ENCODE measurements around the gene ZNF414. TPM values are rescaled to one million over a fixed set of nuclear protein-coding genes. Genes with fewer than 3 reads are reported as not detected.

ZNF414 gene
- total and polyA plus RNA-seq, 2 of the 4 experiments (the other 2 are of a cell fraction), result 3.2 to 14.2 TPM

- Histone ChIP-seq H3K18ac (ENCODE audit: low read depth, low read length) (no peak overlapping the region), H3K56ac (ENCODE audit: extremely low read depth, insufficient read depth, low read length) (no peak overlapping the region), H3K9me3 (ENCODE audit: control insufficient read depth, insufficient read depth, low read length) (no peaks in the 10 kb centered on the region), H3K4me1 (ENCODE audit: control insufficient read depth, insufficient read depth, low read length) (peaks cover 4% of the 10 kb centered on the region), H3K4me3 (ENCODE audit: insufficient read depth, low read depth, low read length) (no peak overlapping the region), H2BK120ac (ENCODE audit: low read depth, low read length) (no peak overlapping the region), H2AK5ac (ENCODE audit: low read depth, low read length) (no peak overlapping the region), H2BK5ac (ENCODE audit: low read depth, low read length, poor library complexity, severe bottlenecking) (no peak overlapping the region), H3K4ac (ENCODE audit: low read depth, low read length) (no peak overlapping the region), H2AK9ac (replicated peaks; ENCODE audit: low read depth, low read length, poor library complexity) (no peak overlapping the region), H3K9ac (ENCODE audit: low read depth, low read length) (no peak overlapping the region), H3K9me1 (ENCODE audit: insufficient read depth, low read length) (peaks cover 5% of the 10 kb centered on the region), H3K79me1 (ENCODE audit: low read depth in 1 of 2, low read length in 2 of 2) (no peaks in the 10 kb centered on the region), H4K5ac (ENCODE audit: low read depth, low read length) (no peak overlapping the region), H3K23ac (ENCODE audit: low read depth, low read length) (no peak overlapping the region), H3K4me2 (ENCODE audit: low read depth, low read length) (no peak overlapping the region), H2BK15ac (ENCODE audit: low read depth, low read length) (no peak overlapping the region), H2AFZ (replicated peaks; ENCODE audit: low read length, poor library complexity) (no peak overlapping the region), H3K14ac (replicated peaks; ENCODE audit: low read depth, low read length) (no peak overlapping the region), H4K20me1 (ENCODE audit: insufficient read depth, low read length) (no peaks in the 10 kb centered on the region), H4K8ac (ENCODE audit: low read depth in 2 of 2, low read length in 2 of 2) (no peak overlapping the region), H3K27ac (ENCODE audit: insufficient read depth, low read length) (no peak overlapping the region), H3K27me3 (ENCODE audit: control insufficient read depth, insufficient read depth, low read length) (no peaks in the 10 kb centered on the region), H4K91ac (ENCODE audit: insufficient read depth, low read depth, low read length) (no peak overlapping the region), H2BK20ac (ENCODE audit: low read depth, low read length) (no peak overlapping the region), H3K36me3 (ENCODE audit: control insufficient read depth, insufficient read depth, low read length) (no peaks in the 10 kb centered on the region)
- intact Hi-C loops (cut with micrococcal nuclease), result no loop called here
- ChIA-PET POLR2A (ENCODE audit: unreplicated experiment) (no interaction called here), CTCF (interaction anchor here (0.6 kb wide), 1 partner anchor 62 kb away, joined by 3 read pairs; no protein-coding TSS in a partner anchor)
- no peak for ATAC-seq (ENCODE audit: low read depth)
- no TSS peak for BruUV-seq (replicated peaks)
- dilution Hi-C loops (cut with HindIII; ENCODE audit: low sequenced_read_pairs, unreplicated experiment), result no loop called here
- no peak for DNase-seq
- 75% methylated on average over 3 of the region's 6 CpGs; no CpG with 5 or more reads in 1 of the 2 experiments for WGBS, 2 experiments (ENCODE audit: extremely low coverage in 2 of 2, insufficient read length in 1 of 2)
- in situ Hi-C loops (cut with MboI; ENCODE audit: low sequenced_read_pairs), result no loop called here
- TF ChIP-seq MAFK (IDR thresholded peaks at IDR 0.05; ENCODE audit: low read depth, low read length) (no peak), CHD1 (IDR thresholded peaks at IDR 0.05; ENCODE audit: low read depth, low read length) (no peak), RCOR1 (IDR thresholded peaks at IDR 0.05; ENCODE audit: insufficient replicate concordance, low read length) (no peak), CTCF (conservative IDR thresholded peaks at IDR 0.05; ENCODE audit: low read depth, low read length) (no peak), FOS (IDR thresholded peaks at IDR 0.05; ENCODE audit: low read depth, low read length) (no peak), ELK1 (IDR thresholded peaks at IDR 0.05; ENCODE audit: borderline replicate concordance, low read depth, low read length) (no peak)
Measured at GRCh38 chr19:8519388-8519787, 5.4 kb upstream of the ZNF414 start.

Measured in IMR-90 (cell line).